EH (cell line): Measurements from ENCODE around the gene PSORS1C2.

Source experiments
- DNase-seq: peaks from one replicate; pipeline ENCODE4 v3.0.0-alpha.2; 2015; ENCODE audit warnings: low read depth

Gene PSORS1C2

GRCh38 chr6:31139599-31139998 is 733 bp upstream of the PSORS1C2 start:
- peak; percentile 91 for DNase-seq

- no peak for DNase-seq
These were observed 3.2 kb downstream of the PSORS1C2 start for GRCh38 chr6:31135710-31136109.

- no peak for DNase-seq
These were observed 6.1 kb downstream of the PSORS1C2 start for GRCh38 chr6:31132806-31133205.

DNA sequence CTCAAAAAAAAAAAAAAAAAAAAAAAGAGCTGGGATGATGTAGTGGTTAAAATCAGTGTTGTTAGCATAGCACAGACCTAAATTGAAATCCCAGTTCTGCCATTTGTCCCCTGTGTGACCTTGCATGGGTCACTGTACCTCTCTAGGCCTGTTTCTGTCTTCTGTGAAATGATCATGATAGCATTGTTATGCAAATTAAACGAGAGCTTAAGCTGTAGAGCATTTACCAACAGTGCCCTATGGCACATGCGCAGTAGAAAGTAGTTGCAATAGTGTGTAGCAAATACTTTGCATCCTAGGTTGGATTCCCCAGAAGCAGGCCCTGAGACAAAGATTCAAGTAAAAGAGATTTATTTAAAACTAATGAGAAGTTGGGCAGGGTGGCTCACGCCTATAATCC is 7.3 kb downstream of the PSORS1C2 start:
- no peak for DNase-seq

DNA sequence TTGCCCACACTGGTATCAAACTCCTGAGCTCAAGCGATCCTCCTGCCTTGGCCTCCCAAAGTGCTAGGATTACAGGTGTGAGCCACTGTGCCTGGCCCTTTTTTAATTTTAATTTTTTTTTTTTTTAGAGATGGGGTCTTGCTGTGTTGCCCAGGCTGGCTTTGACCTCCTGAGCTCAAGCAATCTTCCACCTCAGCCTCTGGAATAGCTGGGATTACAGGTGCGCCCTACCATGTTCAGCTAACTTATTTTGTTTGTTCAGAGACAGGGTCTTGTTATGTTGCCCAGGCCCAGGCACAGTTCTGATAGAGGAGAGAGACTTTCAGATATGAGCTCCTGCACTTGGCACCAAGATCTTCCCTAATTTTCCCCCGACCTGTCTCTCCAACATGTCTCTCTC is 8.1 kb downstream of the PSORS1C2 start:
- DNase-seq, result no peak

- DNase-seq, result no peak
These were observed 9.7 kb downstream of the PSORS1C2 start for GRCh38 chr6:31129130-31129529.

DNA sequence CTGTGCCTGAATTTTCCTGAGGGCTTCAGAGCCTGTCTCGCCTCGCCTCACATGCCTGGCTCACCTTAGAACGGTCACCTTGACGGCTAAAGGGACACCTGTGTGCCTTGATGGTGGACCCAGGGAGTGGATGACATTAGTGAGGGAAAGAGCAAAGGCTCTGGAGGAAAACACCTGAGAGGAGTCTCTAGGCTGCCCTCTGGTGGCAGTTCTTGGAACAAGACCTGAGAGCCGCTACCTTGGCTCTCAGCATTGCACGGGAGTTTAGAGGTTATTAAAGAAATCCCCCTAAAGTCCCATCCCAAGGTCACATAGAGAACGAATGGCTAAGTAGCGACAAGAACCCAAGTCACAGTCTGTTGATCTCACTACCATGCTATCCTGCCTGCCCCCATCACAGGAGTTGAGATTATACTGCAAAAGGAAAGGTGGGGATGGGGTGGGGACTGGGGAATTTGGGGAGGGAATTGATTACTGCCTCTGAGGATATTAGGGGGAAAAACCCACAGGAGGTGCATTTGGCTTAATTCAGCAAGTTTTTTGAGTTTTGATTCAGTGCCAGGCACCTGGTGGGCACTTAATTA is 10.7 kb downstream of the PSORS1C2 start:
- peak; percentile 53 for DNase-seq

DNA sequence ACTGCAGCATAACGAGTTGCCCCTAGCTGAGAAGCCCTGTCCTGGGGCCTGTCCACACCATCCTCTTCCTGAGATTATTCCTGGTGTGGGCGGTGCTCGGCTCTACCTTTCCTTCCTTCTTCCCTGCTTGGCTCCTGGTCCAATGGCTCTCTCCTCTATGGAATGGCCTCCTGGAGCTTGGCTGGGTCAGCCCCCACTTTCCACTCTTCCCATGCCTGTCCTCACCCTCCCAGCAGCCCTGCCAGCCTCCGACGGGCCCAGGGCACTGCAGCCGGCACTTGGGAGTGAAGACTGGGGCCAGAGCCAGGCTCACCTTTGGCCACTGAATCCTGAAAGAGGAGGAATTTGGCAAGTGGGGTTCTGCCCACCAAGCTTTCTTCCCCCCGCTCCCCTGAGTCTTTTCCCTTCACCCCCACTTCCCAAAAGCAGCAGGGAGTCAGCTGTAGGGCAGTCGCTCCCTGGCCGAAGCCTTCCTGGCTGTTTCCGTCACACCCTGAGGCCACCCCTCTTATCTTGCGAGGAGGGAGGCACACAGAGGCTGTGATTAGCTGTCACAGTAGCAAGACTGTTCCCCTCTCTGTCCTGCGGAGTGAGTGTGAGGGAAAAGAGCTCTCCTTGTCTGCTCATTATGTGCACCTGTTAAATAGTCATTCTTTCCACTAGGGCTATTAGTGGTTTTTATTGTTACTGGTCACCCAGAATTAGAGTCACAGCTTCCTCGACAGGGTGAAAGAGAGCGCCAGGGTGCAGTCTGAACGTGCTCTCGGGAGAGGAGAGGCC is 12.3 kb downstream of the PSORS1C2 start:
- DNase-seq, result no peak

DNA sequence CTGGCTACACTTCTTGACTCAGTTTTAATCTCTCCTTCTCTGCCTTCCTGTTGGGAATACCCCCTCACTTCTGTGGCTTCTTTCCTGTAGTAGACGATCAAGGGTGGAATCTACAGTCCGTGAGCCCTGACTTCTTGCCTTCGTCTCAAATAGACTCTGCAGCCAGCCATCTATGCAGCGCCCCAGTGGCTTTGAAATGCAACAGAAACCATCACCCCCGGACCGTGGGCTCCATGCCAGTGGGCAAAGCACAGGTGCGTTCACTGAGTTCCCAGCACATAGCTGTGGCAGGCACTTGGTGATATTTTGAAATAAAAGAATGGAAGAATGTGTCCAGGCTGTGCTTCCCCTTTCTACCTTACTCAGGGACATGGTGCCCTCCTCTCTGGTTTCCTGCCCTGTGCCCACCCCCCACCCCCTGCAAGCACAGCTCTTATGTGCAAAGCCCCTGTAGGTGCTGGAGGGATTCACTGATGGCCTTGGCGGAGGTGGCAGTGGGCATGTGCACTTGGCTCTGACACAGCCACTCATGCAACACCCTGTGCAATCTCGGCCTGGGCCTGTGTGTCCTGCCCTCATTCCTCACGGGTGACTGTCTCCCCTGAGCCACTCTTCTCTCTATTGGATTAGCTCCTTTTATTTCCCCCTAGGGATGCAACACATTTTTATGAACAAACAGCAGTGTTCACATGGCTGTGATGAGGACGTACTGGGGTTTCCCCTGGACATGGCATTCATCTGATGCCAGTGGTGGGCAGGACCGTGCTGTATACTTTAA is 13.1 kb downstream of the PSORS1C2 start:
- DNase-seq, result peak; percentile 90

DNA sequence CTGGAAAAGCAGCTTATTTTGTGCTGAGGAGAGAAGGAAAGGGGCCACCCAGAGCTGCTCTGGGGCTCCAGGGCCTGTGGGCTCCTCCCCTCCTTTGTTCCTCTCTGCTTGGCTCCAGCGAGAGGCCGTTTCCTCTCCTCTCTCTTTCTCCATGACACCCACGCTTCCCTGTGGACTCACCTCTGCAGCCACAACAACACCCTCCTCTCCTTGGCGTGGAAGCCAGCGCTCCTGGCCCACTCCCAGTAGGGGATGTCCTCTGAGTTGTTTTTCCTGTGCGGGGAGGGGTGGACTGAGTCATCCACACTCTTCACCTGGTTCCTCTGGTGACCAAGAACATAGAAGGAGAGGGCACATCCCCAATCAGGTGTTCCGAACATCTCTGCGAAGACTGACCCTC is 13.7 kb downstream of the PSORS1C2 start:
- DNase-seq, result no peak

DNA sequence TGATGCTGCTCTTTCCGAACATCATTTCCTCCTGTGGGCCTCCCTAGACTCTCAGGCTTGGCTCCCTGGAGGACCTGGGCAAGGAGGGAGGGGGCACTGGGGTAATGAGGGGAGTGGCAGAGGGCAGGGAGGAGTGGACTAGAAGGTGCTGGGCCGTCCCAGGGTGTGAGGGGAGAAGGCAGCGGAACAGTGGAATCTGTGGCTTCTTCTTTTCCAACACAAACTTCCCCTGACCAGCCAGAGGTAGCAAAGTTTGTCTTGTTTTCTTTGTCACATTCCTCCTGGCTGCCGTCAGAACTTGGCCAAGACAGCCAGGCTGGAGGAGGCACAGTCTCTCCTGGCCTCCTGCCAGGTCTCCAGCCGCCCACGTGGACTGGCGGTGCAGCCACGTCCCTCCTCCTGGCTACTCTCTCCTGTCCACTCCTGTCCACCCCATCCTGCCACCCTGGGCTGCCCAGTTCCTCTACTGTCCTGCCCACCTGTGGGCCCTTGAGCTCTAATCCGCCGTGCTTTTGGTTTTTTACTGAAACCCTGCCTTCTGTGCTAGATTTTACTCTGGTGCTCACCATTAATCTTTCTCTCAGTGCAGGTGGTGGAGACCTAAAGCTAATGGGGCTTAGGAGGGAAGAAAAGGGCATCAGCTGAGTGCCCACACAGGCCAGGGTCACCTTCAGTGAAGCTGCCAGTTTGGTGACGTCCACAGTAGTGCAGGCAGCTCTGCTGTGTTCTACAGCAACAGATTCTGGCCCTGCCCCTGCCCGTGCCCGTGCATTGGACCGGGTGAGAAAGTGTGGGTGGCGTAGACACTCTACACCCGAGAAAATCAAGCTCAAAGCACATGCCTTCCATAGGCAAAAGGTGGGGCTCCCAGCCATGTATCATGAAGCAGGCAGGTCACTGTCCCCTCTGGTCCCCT is 15.8 kb downstream of the PSORS1C2 start:
- DNase-seq, result peak; percentile 93

DNA sequence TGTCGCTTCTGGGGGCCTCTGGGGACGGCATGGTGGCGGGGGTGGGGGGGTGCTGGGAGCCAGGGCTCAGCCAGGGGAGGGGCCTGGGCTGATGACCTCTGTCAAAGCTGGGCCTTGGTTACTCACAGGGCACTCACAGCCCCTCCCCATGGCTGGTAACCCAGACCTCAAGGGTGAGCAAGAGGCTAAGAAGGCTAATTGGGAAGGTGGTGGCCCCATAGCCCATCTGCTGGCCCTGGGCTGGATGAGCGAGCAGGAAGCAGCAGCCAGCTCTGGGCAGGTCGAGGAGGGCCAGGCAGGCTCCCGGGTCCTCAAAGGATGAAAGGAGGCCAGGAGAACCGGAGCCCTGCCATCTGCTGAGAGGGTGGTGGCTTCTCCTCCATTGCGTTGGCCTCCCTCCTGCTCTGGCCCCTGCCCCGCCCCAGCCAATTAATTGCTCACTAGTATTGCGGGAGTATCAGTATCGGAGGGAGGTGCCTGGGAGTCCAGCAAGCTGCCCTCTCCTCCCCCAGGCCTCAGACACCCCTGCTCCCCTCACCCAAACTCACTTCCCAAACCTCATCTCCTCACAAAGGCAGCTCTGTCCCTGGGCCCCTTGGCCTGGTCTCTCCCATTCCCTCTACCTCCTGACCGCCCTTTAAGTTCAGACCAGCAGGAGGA is 17.6 kb downstream of the PSORS1C2 start:
- DNase-seq, result no peak

DNA sequence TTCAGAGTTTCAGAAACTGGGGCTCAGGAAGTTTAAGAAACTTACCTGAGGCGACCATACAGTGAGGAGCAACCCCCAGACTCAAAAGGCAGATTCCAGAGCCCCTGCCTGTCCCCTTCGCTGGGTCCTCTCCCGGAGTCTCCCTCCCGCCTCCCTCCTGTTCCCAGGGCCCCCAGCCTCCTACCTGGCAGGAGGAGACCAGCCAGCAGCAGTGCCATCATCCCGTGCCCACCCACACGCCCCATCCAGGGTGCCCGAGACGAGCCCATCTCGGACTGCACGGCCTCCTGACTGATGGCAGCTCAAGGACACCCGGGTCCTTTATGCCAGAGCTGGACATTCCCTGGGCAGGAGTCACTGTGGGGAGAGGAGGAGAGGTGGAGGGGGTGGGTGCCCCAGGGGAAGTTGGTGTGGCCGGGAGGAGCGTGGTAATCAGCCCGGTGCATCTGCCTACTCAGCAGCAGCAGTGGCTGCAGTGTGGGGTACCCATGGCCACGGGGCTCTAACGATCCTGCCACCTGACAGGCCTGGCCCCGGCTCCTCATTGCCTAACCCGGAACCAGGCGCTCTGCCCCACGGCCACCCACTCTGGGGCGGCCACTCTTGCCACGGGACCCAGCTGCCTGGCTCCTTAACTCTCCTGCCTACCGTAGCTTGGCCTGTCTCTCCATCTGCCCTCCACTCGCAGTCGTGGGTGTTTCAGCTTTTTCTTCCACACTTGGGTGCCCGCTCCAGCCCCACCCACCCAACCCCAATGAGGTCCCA is 18.5 kb downstream of the PSORS1C2 start, which contains the start of gene CDSN:
TSS of gene CDSN (minus strand) at position 296 of the 765 bp plus-strand sequence. CDS start at position 269, 27 bp downstream.
- DNase-seq, result no peak

DNA sequence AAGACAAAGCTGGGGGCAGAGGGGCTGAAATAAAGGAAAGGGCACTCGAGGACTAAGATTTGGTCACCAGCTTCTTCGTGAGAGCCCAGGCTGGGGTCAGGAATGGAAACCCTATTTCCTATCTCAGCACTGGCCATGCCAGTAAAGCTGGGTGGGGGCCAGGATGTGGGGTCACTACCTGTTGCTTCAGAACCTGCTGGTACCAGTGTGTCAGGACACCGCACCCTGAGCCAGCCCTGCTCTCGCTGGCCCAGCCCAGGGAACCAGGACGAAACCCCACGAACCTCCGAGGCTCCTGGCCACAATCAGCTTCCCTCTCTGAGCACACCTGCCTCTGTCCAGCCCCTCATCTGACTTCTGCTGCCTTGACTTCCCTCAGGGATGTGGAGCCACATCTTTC is 20.7 kb downstream of the PSORS1C2 start:
- DNase-seq, result no peak

- DNase-seq, result no peak
These were observed 22.0 kb downstream of the PSORS1C2 start for GRCh38 chr6:31116661-31117385.

GRCh38 chr6:31115941-31116560 is 22.8 kb downstream of the PSORS1C2 start:
- DNase-seq, result no peak

- peak; percentile 69 for DNase-seq
These were observed 23.7 kb downstream of the PSORS1C2 start for GRCh38 chr6:31114970-31115849.

DNA sequence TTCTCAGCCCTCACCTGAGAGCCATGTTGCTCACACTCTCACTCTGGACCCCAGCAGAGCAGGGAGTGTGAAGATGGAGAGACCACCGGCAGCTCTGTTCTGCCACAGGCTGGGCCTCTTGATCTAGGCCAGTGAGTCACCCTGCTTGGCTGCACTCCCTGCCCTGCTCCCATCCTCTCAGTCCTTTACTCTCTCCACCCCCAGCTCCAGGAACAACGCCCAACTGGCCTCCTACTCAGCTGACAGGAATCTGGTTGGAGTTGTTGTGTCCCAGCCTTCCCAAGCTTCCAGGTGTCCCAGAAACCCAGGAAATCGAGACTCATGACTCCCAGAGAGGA is 24.4 kb downstream of the PSORS1C2 start, which contains the start of gene PSORS1C1:
TSS of gene PSORS1C1 (plus strand) at position 260 of the 338 bp plus-strand sequence. CDS start 14,833 bp downstream, outside the sequence.
- DNase-seq, result peak; percentile 98
